Panc1 (cell line): ENCODE results near the gene NR3C1.

Experiments used
- POLR2AphosphoS5 ChIP-seq: IDR thresholded peaks from 2 replicates; pipeline ENCODE4 v1.6.1; 2012; ENCODE audit warnings: mild to moderate bottlenecking, low read depth, low read length, moderate library complexity
- SIN3A ChIP-seq: IDR thresholded peaks from 2 replicates; pipeline ENCODE4 v1.6.1; 2012; ENCODE audit warnings: low read depth, mild to moderate bottlenecking, low read length, moderate library complexity, borderline replicate concordance; ENCODE audit not compliant: insufficient read depth
- TF ChIP-seq, protein P1 (sequence below): fragments of 450-650 bp; IDR thresholded peaks from 2 replicates; pipeline ENCODE4 v1.5.1; 2017; ENCODE audit warnings: mild to moderate bottlenecking

DNA sequence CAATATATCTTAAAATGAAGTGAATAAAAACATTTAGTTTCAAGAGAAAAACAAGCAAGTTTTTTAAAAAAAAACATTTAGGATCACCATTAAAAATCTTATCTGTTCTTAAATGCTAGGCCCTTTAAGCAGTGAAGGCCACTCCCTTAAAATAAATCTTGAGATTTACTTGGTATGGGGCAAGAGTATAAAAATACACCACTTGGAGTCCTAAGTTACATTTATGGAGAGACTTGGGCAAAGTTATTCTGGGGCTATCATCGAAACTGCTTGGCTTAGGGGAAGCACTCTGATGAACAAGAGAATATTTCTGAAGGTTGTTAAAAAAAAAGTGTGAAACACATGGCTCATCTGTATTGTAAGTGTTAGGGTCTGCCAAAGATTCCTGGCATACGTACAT, 97.4 kb downstream of the NR3C1 start:
- TF ChIP-seq, protein P1, sequence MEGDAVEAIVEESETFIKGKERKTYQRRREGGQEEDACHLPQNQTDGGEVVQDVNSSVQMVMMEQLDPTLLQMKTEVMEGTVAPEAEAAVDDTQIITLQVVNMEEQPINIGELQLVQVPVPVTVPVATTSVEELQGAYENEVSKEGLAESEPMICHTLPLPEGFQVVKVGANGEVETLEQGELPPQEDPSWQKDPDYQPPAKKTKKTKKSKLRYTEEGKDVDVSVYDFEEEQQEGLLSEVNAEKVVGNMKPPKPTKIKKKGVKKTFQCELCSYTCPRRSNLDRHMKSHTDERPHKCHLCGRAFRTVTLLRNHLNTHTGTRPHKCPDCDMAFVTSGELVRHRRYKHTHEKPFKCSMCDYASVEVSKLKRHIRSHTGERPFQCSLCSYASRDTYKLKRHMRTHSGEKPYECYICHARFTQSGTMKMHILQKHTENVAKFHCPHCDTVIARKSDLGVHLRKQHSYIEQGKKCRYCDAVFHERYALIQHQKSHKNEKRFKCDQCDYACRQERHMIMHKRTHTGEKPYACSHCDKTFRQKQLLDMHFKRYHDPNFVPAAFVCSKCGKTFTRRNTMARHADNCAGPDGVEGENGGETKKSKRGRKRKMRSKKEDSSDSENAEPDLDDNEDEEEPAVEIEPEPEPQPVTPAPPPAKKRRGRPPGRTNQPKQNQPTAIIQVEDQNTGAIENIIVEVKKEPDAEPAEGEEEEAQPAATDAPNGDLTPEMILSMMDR: no peak
- TF ChIP-seq POLR2AphosphoS5 (no peak), SIN3A (no peak)
